GM21576 (cell line): ENCODE data around the gene PTPRN2.
"Not testable (repeated sequence)": the region's sequence is repeated elsewhere in the genome, so short reads cannot be mapped to it uniquely, and the experiment has no call there.

Experiments
- ATAC-seq: cut with Tn5 transposase; IDR thresholded peaks from one replicate; pipeline ENCODE4 v1.9.1; 2021; ENCODE audit warnings: mild to moderate bottlenecking, moderate library complexity; ENCODE audit not compliant: unreplicated experiment

The PTPRN2 gene

GRCh38 chr7:158473221-158473620, 114.4 kb downstream of the PTPRN2 start:
- no peak for ATAC-seq

- ATAC-seq, result no peak
Observed at GRCh38 chr7:158472596-158472995, 115.0 kb downstream of the PTPRN2 start.

GRCh38 chr7:158471716-158472115, 115.9 kb downstream of the PTPRN2 start:
- no peak for ATAC-seq

GRCh38 chr7:158470336-158470735, 117.3 kb downstream of the PTPRN2 start:
- ATAC-seq, result no peak

GRCh38 chr7:158469396-158470051, 118.1 kb downstream of the PTPRN2 start:
- no peak for ATAC-seq

GRCh38 chr7:158468700-158469296, 118.8 kb downstream of the PTPRN2 start:
- no peak for ATAC-seq

GRCh38 chr7:158468181-158468580, 119.4 kb downstream of the PTPRN2 start:
- ATAC-seq, result no peak

- ATAC-seq, result no peak
Observed at GRCh38 chr7:158467562-158467961, 120.1 kb downstream of the PTPRN2 start.

GRCh38 chr7:158463317-158463716, 124.3 kb downstream of the PTPRN2 start:
- no peak for ATAC-seq

- no peak for ATAC-seq
Observed at GRCh38 chr7:158461824-158462223, 125.8 kb downstream of the PTPRN2 start.

GRCh38 chr7:158460665-158461064, 127.0 kb downstream of the PTPRN2 start:
- no peak for ATAC-seq

- ATAC-seq, result no peak
Observed at GRCh38 chr7:158458716-158459282, 128.8 kb downstream of the PTPRN2 start.

GRCh38 chr7:158458096-158458495, 129.5 kb downstream of the PTPRN2 start:
- ATAC-seq, result no peak

GRCh38 chr7:158457586-158457985, 130.0 kb downstream of the PTPRN2 start:
- ATAC-seq, result not testable (repeated sequence)

- ATAC-seq, result no peak
Observed at GRCh38 chr7:158454631-158455030, 133.0 kb downstream of the PTPRN2 start.

GRCh38 chr7:158453663-158454062, 134.0 kb downstream of the PTPRN2 start:
- ATAC-seq, result no peak

- ATAC-seq, result no peak
Observed at GRCh38 chr7:158452331-158452730, 135.3 kb downstream of the PTPRN2 start.

- ATAC-seq, result no peak
Observed at GRCh38 chr7:158450476-158451124, 137.0 kb downstream of the PTPRN2 start.

GRCh38 chr7:158449942-158450341, 137.7 kb downstream of the PTPRN2 start:
- ATAC-seq, result no peak

GRCh38 chr7:158449266-158449665, 138.4 kb downstream of the PTPRN2 start:
- ATAC-seq, result no peak

GRCh38 chr7:158448430-158449100, 139.1 kb downstream of the PTPRN2 start:
- no peak for ATAC-seq
